ENCODE measurements around the gene ST3GAL4. TPM values are rescaled to one million over a fixed set of nuclear protein-coding genes. Genes with fewer than 3 reads are reported as not detected.

Gene ST3GAL4
- total and polyA plus RNA-seq, 10 of the 15 experiments (the other 5 are each of a cell fraction or from before 2014, with no cell fraction given), result 3.8 to 8.1 (median 6.5) TPM; not detected in 2

GRCh38 chr11:126444072-126444471 is 88.6 kb downstream of the ST3GAL4 start:
- ChIA-PET POLR2A (no interaction called here), CTCF (interaction anchor here (0.7 to 6.5 kb wide), 5 partner anchors 15 to 630 kb away, joined by 3 to 125 read pairs (median 4); no protein-coding TSS in a partner anchor), SMC1A (ENCODE audit: uncharacterized antibody, unreplicated experiment) (interaction anchor here (7.9 kb wide), 1 partner anchor 38 kb away, joined by 79 read pairs; no protein-coding TSS in a partner anchor), RAD21 (ENCODE audit: unreplicated experiment) (interaction anchor here (0.7 to 3.7 kb wide), 4 partner anchors 16 to 42 kb away, joined by 3 to 33 read pairs (median 4); no protein-coding TSS in a partner anchor)
- no peaks in the 10 kb centered on the region for H3K79me2 ChIP-seq (ENCODE audit: control insufficient read depth, insufficient read depth, low read length)
- no peaks in the 10 kb centered on the region for H3K9me3 ChIP-seq (replicated peaks; ENCODE audit: control insufficient read depth, insufficient read depth, low read length)
- H3K4me3 ChIP-seq, result no peak overlapping the region
- H3K36me3 ChIP-seq (ENCODE audit: control insufficient read depth in 2 of 2, insufficient read depth in 2 of 2, low read length in 1 of 2), result no peaks in the 10 kb centered on the region
- no peak overlapping the region for H2AFZ ChIP-seq (ENCODE audit: control insufficient read depth, low read depth, low read length)
- no peaks in the 10 kb centered on the region for H3K4me1 ChIP-seq (ENCODE audit: control insufficient read depth, insufficient read depth, low read length)
- no peak for FAIRE-seq
- no peak overlapping the region for H3K4me2 ChIP-seq (ENCODE audit: control insufficient read depth, insufficient read depth)
- no peak for DNase-seq (ENCODE audit: low read depth, low spot score)
- BruUV-seq (replicated peaks), result no TSS peak
- no peak overlapping the region for H3K9ac ChIP-seq (ENCODE audit: control insufficient read depth, insufficient read depth, low read length)
- H4K20me1 ChIP-seq (ENCODE audit: control insufficient read depth, insufficient read depth), result no peaks in the 10 kb centered on the region
- H3K27me3 ChIP-seq (replicated peaks in 1 of 2; ENCODE audit: control insufficient read depth in 2 of 2, insufficient read depth in 2 of 2, low read length in 1 of 2), result no peaks in the 10 kb centered on the region; a peak in 1 of 4 replicates
- intact Hi-C loops (cut with micrococcal nuclease; ENCODE audit: unreplicated experiment) (loop anchor here (5.0 to 10.0 kb wide), 3 partner anchors 121 to 421 kb away; no protein-coding TSS in a partner anchor), in situ Hi-C loops (cut with MboI) (loop anchor here (10.0 kb wide), 2 partner anchors 541 to 1051 kb away; no protein-coding TSS in a partner anchor)
- ATAC-seq, result no peak
- H3K27ac ChIP-seq (ENCODE audit: control insufficient read depth, insufficient read depth), result no peak overlapping the region
- 24% methylated on average over 7 of the region's 7 CpGs for WGBS (ENCODE audit: insufficient coverage, insufficient replicate concordance, low lambda C conversion rate, missing lambda C conversion rate)
- TF ChIP-seq ETV6 (conservative IDR thresholded peaks at IDR 0.05 in 1 of 2, IDR thresholded peaks at IDR 0.05 in 1 of 2; ENCODE audit: borderline replicate concordance in 1 of 2, low read depth in 1 of 2), result no peak
- no peak for TF ChIP-seq SMARCA5 (IDR thresholded peaks at IDR 0.05)
- TF ChIP-seq IRF5 (IDR thresholded peaks at IDR 0.05; ENCODE audit: borderline replicate concordance), result no peak
- no peak for TF ChIP-seq CHD4 (IDR thresholded peaks at IDR 0.05)
- no peak for TF ChIP-seq HSF1 (IDR thresholded peaks at IDR 0.05; ENCODE audit: low read depth, low read length)
- no peak for TF ChIP-seq BCL3 (IDR thresholded peaks at IDR 0.05; ENCODE audit: borderline replicate concordance, insufficient read depth, low read depth, low read length, poor library complexity, severe bottlenecking)
- no peak for TF ChIP-seq ZBED1 (IDR thresholded peaks at IDR 0.05; ENCODE audit: borderline replicate concordance)
- TF ChIP-seq ZNF687 (IDR thresholded peaks at IDR 0.05), result no peak
- TF ChIP-seq CBX3 (IDR thresholded peaks at IDR 0.05; ENCODE audit: borderline replicate concordance, low read depth), result no peak
- no peak for TF ChIP-seq EGR1 (IDR thresholded peaks at IDR 0.05; ENCODE audit: borderline replicate concordance in 1 of 2, low read depth in 2 of 2, low read length in 2 of 2)
- TF ChIP-seq PAX5 (IDR thresholded peaks at IDR 0.05; ENCODE audit: borderline replicate concordance, low read depth, low read length), result no peak
- no peak for TF ChIP-seq NFYB (IDR thresholded peaks at IDR 0.05; ENCODE audit: insufficient read depth, low read depth, low read length)
- TF ChIP-seq HDAC6 (IDR thresholded peaks at IDR 0.05; ENCODE audit: unreplicated experiment), result no peak

Measured in GM12878 (cell line).